Measurements from ENCODE around the gene SLAMF9.

Gene SLAMF9

GRCh38 chr1:159992161-159992560 lies 38.1 kb upstream of the SLAMF9 start:
- no peak for TF ChIP-seq CTCF (IDR thresholded peaks at IDR 0.05; ENCODE audit: insufficient read depth, low read length, poor library complexity, severe bottlenecking)
- H3K9ac ChIP-seq (ENCODE audit: low read length): no peak overlapping the region
- H2AFZ ChIP-seq (ENCODE audit: low read depth, low read length, severe bottlenecking): no peak overlapping the region
- H3K79me2 ChIP-seq (ENCODE audit: insufficient read depth, low read length): no peaks in the 10 kb centered on the region
- H3K27ac ChIP-seq (ENCODE audit: low read depth, low read length): no peak overlapping the region
- H3K4me3 ChIP-seq (ENCODE audit: insufficient read depth, low read length, poor library complexity, severe bottlenecking): no peak overlapping the region
- no peaks in the 10 kb centered on the region for H3K36me3 ChIP-seq (ENCODE audit: low read length)
- no peak overlapping the region for H3K4me2 ChIP-seq (ENCODE audit: low read depth, low read length, poor library complexity, severe bottlenecking)
- H3F3A ChIP-seq (ENCODE audit: insufficient read depth): no peaks in the 10 kb centered on the region
- no peaks in the 10 kb centered on the region for H3K27me3 ChIP-seq (ENCODE audit: low read length)
- no peaks in the 10 kb centered on the region for H3K9me3 ChIP-seq (ENCODE audit: insufficient read depth, low read length)
- no peaks in the 10 kb centered on the region for H3K9me2 ChIP-seq (replicated peaks; ENCODE audit: insufficient read depth, low read length)
- H4K20me1 ChIP-seq (ENCODE audit: low read depth, low read length): no peaks in the 10 kb centered on the region

GRCh38 chr1:159991513-159991912 lies 37.5 kb upstream of the SLAMF9 start:
- no peak overlapping the region for H3K9ac ChIP-seq (ENCODE audit: low read length)
- TF ChIP-seq EZH2phosphoT487 (conservative IDR thresholded peaks at IDR 0.05; ENCODE audit: low read length) (no peak), CTCF (IDR thresholded peaks at IDR 0.05; ENCODE audit: insufficient read depth, low read length, poor library complexity, severe bottlenecking) (no peak)

GRCh38 chr1:159990005-159990404 lies 36.0 kb upstream of the SLAMF9 start:
- H3K27me3 ChIP-seq (ENCODE audit: low read length): no peaks in the 10 kb centered on the region
- H3K9me2 ChIP-seq (replicated peaks; ENCODE audit: insufficient read depth, low read length): no peaks in the 10 kb centered on the region
- no peaks in the 10 kb centered on the region for H3K9me3 ChIP-seq (ENCODE audit: insufficient read depth, low read length)
- no peak overlapping the region for H3K4me3 ChIP-seq (ENCODE audit: insufficient read depth, low read length, poor library complexity, severe bottlenecking)
- no peak overlapping the region for H3K4me2 ChIP-seq (ENCODE audit: low read depth, low read length, poor library complexity, severe bottlenecking)
- no peak overlapping the region for H3K9ac ChIP-seq (ENCODE audit: low read length)
- no peak overlapping the region for H3K27ac ChIP-seq (ENCODE audit: low read depth, low read length)
- H2AFZ ChIP-seq (ENCODE audit: low read depth, low read length, severe bottlenecking): no peak overlapping the region
- H3K36me3 ChIP-seq (ENCODE audit: low read length): no peaks in the 10 kb centered on the region
- no peaks in the 10 kb centered on the region for H4K20me1 ChIP-seq (ENCODE audit: low read depth, low read length)
- no peak for TF ChIP-seq CTCF (IDR thresholded peaks at IDR 0.05; ENCODE audit: insufficient read depth, low read length, poor library complexity, severe bottlenecking)
- TF ChIP-seq EZH2phosphoT487 (conservative IDR thresholded peaks at IDR 0.05; ENCODE audit: low read length): no peak
- H3F3A ChIP-seq (ENCODE audit: insufficient read depth): no peaks in the 10 kb centered on the region
- H3K79me2 ChIP-seq (ENCODE audit: insufficient read depth, low read length): no peaks in the 10 kb centered on the region

More at GRCh38 chr1:159991513-159991912, 37.5 kb upstream of the SLAMF9 start:
- Histone ChIP-seq H3K9me3 (ENCODE audit: insufficient read depth, low read length) (no peaks in the 10 kb centered on the region), H3K4me3 (ENCODE audit: insufficient read depth, low read length, poor library complexity, severe bottlenecking) (no peak overlapping the region), H3K36me3 (ENCODE audit: low read length) (no peaks in the 10 kb centered on the region), H3K9me2 (replicated peaks; ENCODE audit: insufficient read depth, low read length) (no peaks in the 10 kb centered on the region), H3K4me2 (ENCODE audit: low read depth, low read length, poor library complexity, severe bottlenecking) (no peak overlapping the region), H3K27me3 (ENCODE audit: low read length) (no peaks in the 10 kb centered on the region), H3K79me2 (ENCODE audit: insufficient read depth, low read length) (no peaks in the 10 kb centered on the region), H4K20me1 (ENCODE audit: low read depth, low read length) (no peaks in the 10 kb centered on the region), H2AFZ (ENCODE audit: low read depth, low read length, severe bottlenecking) (no peak overlapping the region), H3K27ac (ENCODE audit: low read depth, low read length) (no peak overlapping the region), H3F3A (ENCODE audit: insufficient read depth) (no peaks in the 10 kb centered on the region)

- TF ChIP-seq EZH2phosphoT487 (conservative IDR thresholded peaks at IDR 0.05; ENCODE audit: low read length): no peak
- TF ChIP-seq CTCF (IDR thresholded peaks at IDR 0.05; ENCODE audit: insufficient read depth, low read length, poor library complexity, severe bottlenecking): no peak
- no peaks in the 10 kb centered on the region for H3F3A ChIP-seq (ENCODE audit: insufficient read depth)
- H3K4me3 ChIP-seq (ENCODE audit: insufficient read depth, low read length, poor library complexity, severe bottlenecking): no peak overlapping the region
- H3K27me3 ChIP-seq (ENCODE audit: low read length): no peaks in the 10 kb centered on the region
- no peaks in the 10 kb centered on the region for H4K20me1 ChIP-seq (ENCODE audit: low read depth, low read length)
- H3K4me2 ChIP-seq (ENCODE audit: low read depth, low read length, poor library complexity, severe bottlenecking): no peak overlapping the region
- H3K79me2 ChIP-seq (ENCODE audit: insufficient read depth, low read length): no peaks in the 10 kb centered on the region
- no peak overlapping the region for H2AFZ ChIP-seq (ENCODE audit: low read depth, low read length, severe bottlenecking)
- no peak overlapping the region for H3K9ac ChIP-seq (ENCODE audit: low read length)
- H3K9me2 ChIP-seq (replicated peaks; ENCODE audit: insufficient read depth, low read length): no peaks in the 10 kb centered on the region
- H3K27ac ChIP-seq (ENCODE audit: low read depth, low read length): no peak overlapping the region
- no peaks in the 10 kb centered on the region for H3K36me3 ChIP-seq (ENCODE audit: low read length)
- H3K9me3 ChIP-seq (ENCODE audit: insufficient read depth, low read length): no peaks in the 10 kb centered on the region
Measured at GRCh38 chr1:159989581-159989980, 35.5 kb upstream of the SLAMF9 start.

Measured in SU-DHL-6 (cell line).